ENCODE data around the gene RRAGC.

RRAGC gene

GRCh38 chr1:38834221-38834782 is 25.3 kb downstream of the RRAGC start:
- Histone ChIP-seq H3K4me3 (ENCODE audit: low read depth, low read length) (no peak overlapping the region), H3K36me3 (ENCODE audit: control insufficient read depth in 1 of 2, insufficient read depth in 2 of 2, low read length in 2 of 2) (peaks cover 3 to 11% of the 10 kb centered on the region in 2 experiments), H3K27ac (ENCODE audit: low read depth, low read length) (no peak overlapping the region), H3K79me1 (ENCODE audit: low read length) (no peaks in the 10 kb centered on the region), H3K4ac (ENCODE audit: low read depth, low read length) (no peak overlapping the region), H3K79me2 (ENCODE audit: control insufficient read depth, insufficient read depth, low read length, poor library complexity) (no peaks in the 10 kb centered on the region), H4K91ac (ENCODE audit: low read depth, low read length) (no peak overlapping the region), H3K18ac (ENCODE audit: low read length) (no peak overlapping the region), H3K23ac (ENCODE audit: low read length) (no peak overlapping the region), H2BK5ac (ENCODE audit: low read depth, low read length, poor library complexity) (no peak overlapping the region), H3K4me1 (ENCODE audit: control insufficient read depth in 1 of 2, insufficient read depth in 2 of 2, low read length in 2 of 2) (no peaks in the 10 kb centered on the region), H2AK5ac (ENCODE audit: low read length) (no peak overlapping the region), H2BK12ac (ENCODE audit: low read length) (no peak overlapping the region), H3K4me2 (ENCODE audit: low read length) (no peak overlapping the region), H3K9me3 (ENCODE audit: insufficient read depth, low read depth, low read length) (no peaks in the 10 kb centered on the region), H3K27me3 (ENCODE audit: insufficient read depth, low read length) (no peaks in the 10 kb centered on the region), H3K9ac (ENCODE audit: low read length) (no peak overlapping the region), H2BK120ac (ENCODE audit: insufficient read depth, low read length, poor library complexity) (no peak overlapping the region), H3K14ac (ENCODE audit: low read length) (no peak overlapping the region), H2AFZ (ENCODE audit: insufficient read depth, low read length, poor library complexity) (no peak overlapping the region), H4K8ac (ENCODE audit: low read depth, low read length) (no peak overlapping the region), H4K12ac (ENCODE audit: low read depth, low read length) (no peak overlapping the region)
- WGBS (ENCODE audit: extremely low coverage, insufficient coverage, insufficient read length), result no CpG with 5 or more reads among the region's 3 CpGs
- DNase-seq, result no peak

- H3K79me2 ChIP-seq (ENCODE audit: control insufficient read depth, insufficient read depth, low read length, poor library complexity), result no peaks in the 10 kb centered on the region
- no peaks in the 10 kb centered on the region for H3K9me3 ChIP-seq (ENCODE audit: insufficient read depth, low read depth, low read length)
- H3K4me1 ChIP-seq (ENCODE audit: control insufficient read depth in 1 of 2, insufficient read depth in 2 of 2, low read length in 2 of 2), result no peaks in the 10 kb centered on the region
- no peak overlapping the region for H3K18ac ChIP-seq (ENCODE audit: low read length)
- no peak overlapping the region for H3K23ac ChIP-seq (ENCODE audit: low read length)
- no peak overlapping the region for H2BK120ac ChIP-seq (ENCODE audit: insufficient read depth, low read length, poor library complexity)
- H3K27me3 ChIP-seq (ENCODE audit: insufficient read depth, low read length), result no peaks in the 10 kb centered on the region
- H3K4ac ChIP-seq (ENCODE audit: low read depth, low read length), result no peak overlapping the region
- H4K8ac ChIP-seq (ENCODE audit: low read depth, low read length), result no peak overlapping the region
- H3K36me3 ChIP-seq (ENCODE audit: control insufficient read depth in 1 of 2, insufficient read depth in 2 of 2, low read length in 2 of 2), result peaks cover 0 to 5% of the 10 kb centered on the region in 2 experiments
- no peak overlapping the region for H3K4me3 ChIP-seq (ENCODE audit: low read depth, low read length)
- no peak overlapping the region for H2BK5ac ChIP-seq (ENCODE audit: low read depth, low read length, poor library complexity)
- no peak overlapping the region for H2AFZ ChIP-seq (ENCODE audit: insufficient read depth, low read length, poor library complexity)
- H3K27ac ChIP-seq (ENCODE audit: low read depth, low read length), result no peak overlapping the region
- H4K91ac ChIP-seq (ENCODE audit: low read depth, low read length), result no peak overlapping the region
- no peaks in the 10 kb centered on the region for H3K79me1 ChIP-seq (ENCODE audit: low read length)
- DNase-seq, result no peak
- H2AK5ac ChIP-seq (ENCODE audit: low read length), result no peak overlapping the region
- H4K12ac ChIP-seq (ENCODE audit: low read depth, low read length), result no peak overlapping the region
- H3K4me2 ChIP-seq (ENCODE audit: low read length), result no peak overlapping the region
- H3K9ac ChIP-seq (ENCODE audit: low read length), result no peak overlapping the region
- no peak overlapping the region for H3K14ac ChIP-seq (ENCODE audit: low read length)
- H2BK12ac ChIP-seq (ENCODE audit: low read length), result no peak overlapping the region
- WGBS (ENCODE audit: extremely low coverage, insufficient coverage, insufficient read length), result no CpG with 5 or more reads among the region's 3 CpGs
Measured at GRCh38 chr1:38833146-38833545, 26.4 kb downstream of the RRAGC start.

GRCh38 chr1:38832370-38832734 is 27.2 kb downstream of the RRAGC start:
- Histone ChIP-seq H3K79me1 (ENCODE audit: low read length) (no peaks in the 10 kb centered on the region), H3K14ac (ENCODE audit: low read length) (no peak overlapping the region)
- DNase-seq, result no peak

GRCh38 chr1:38831731-38832369 is 27.7 kb downstream of the RRAGC start:
- Histone ChIP-seq H3K27me3 (ENCODE audit: insufficient read depth, low read length) (no peaks in the 10 kb centered on the region), H3K9ac (ENCODE audit: low read length) (no peak overlapping the region), H4K8ac (ENCODE audit: low read depth, low read length) (no peak overlapping the region), H2BK5ac (ENCODE audit: low read depth, low read length, poor library complexity) (no peak overlapping the region), H3K18ac (ENCODE audit: low read length) (no peak overlapping the region), H3K23ac (ENCODE audit: low read length) (no peak overlapping the region), H3K27ac (ENCODE audit: low read depth, low read length) (no peak overlapping the region), H2BK12ac (ENCODE audit: low read length) (no peak overlapping the region), H3K4me2 (ENCODE audit: low read length) (no peak overlapping the region), H3K4me3 (ENCODE audit: low read depth, low read length) (no peak overlapping the region), H4K12ac (ENCODE audit: low read depth, low read length) (no peak overlapping the region), H2AK5ac (ENCODE audit: low read length) (no peak overlapping the region), H3K79me2 (ENCODE audit: control insufficient read depth, insufficient read depth, low read length, poor library complexity) (no peaks in the 10 kb centered on the region), H3K4me1 (ENCODE audit: control insufficient read depth in 1 of 2, insufficient read depth in 2 of 2, low read length in 2 of 2) (no peaks in the 10 kb centered on the region), H4K91ac (ENCODE audit: low read depth, low read length) (no peak overlapping the region), H3K36me3 (ENCODE audit: control insufficient read depth in 1 of 2, insufficient read depth in 2 of 2, low read length in 2 of 2) (no peaks in the 10 kb centered on the region), H2AFZ (ENCODE audit: insufficient read depth, low read length, poor library complexity) (no peak overlapping the region), H3K4ac (ENCODE audit: low read depth, low read length) (no peak overlapping the region), H3K14ac (ENCODE audit: low read length) (no peak overlapping the region), H3K9me3 (ENCODE audit: insufficient read depth, low read depth, low read length) (no peaks in the 10 kb centered on the region), H3K79me1 (ENCODE audit: low read length) (no peaks in the 10 kb centered on the region), H2BK120ac (ENCODE audit: insufficient read depth, low read length, poor library complexity) (no peak overlapping the region)
- no CpG with 5 or more reads among the region's 6 CpGs for WGBS (ENCODE audit: extremely low coverage, insufficient coverage, insufficient read length)
- peak; percentile 29 to 70 for DNase-seq

More at GRCh38 chr1:38832370-38832734, 27.2 kb downstream of the RRAGC start:
- no peak overlapping the region for H2BK120ac ChIP-seq (ENCODE audit: insufficient read depth, low read length, poor library complexity)
- H3K18ac ChIP-seq (ENCODE audit: low read length), result no peak overlapping the region
- H2BK12ac ChIP-seq (ENCODE audit: low read length), result no peak overlapping the region
- H2BK5ac ChIP-seq (ENCODE audit: low read depth, low read length, poor library complexity), result no peak overlapping the region
- no peak overlapping the region for H3K4ac ChIP-seq (ENCODE audit: low read depth, low read length)
- H3K9ac ChIP-seq (ENCODE audit: low read length), result no peak overlapping the region
- peaks cover 0 to 2% of the 10 kb centered on the region in 2 experiments for H3K36me3 ChIP-seq (ENCODE audit: control insufficient read depth in 1 of 2, insufficient read depth in 2 of 2, low read length in 2 of 2)
- no peak overlapping the region for H4K91ac ChIP-seq (ENCODE audit: low read depth, low read length)
- no peak overlapping the region for H4K12ac ChIP-seq (ENCODE audit: low read depth, low read length)
- no peak overlapping the region for H4K8ac ChIP-seq (ENCODE audit: low read depth, low read length)
- H3K79me2 ChIP-seq (ENCODE audit: control insufficient read depth, insufficient read depth, low read length, poor library complexity), result no peaks in the 10 kb centered on the region
- no peak overlapping the region for H3K4me2 ChIP-seq (ENCODE audit: low read length)
- no peaks in the 10 kb centered on the region for H3K4me1 ChIP-seq (ENCODE audit: control insufficient read depth in 1 of 2, insufficient read depth in 2 of 2, low read length in 2 of 2)
- H2AFZ ChIP-seq (ENCODE audit: insufficient read depth, low read length, poor library complexity), result no peak overlapping the region
- H2AK5ac ChIP-seq (ENCODE audit: low read length), result no peak overlapping the region
- H3K27ac ChIP-seq (ENCODE audit: low read depth, low read length), result no peak overlapping the region
- H3K9me3 ChIP-seq (ENCODE audit: insufficient read depth, low read depth, low read length), result no peaks in the 10 kb centered on the region
- WGBS (ENCODE audit: extremely low coverage, insufficient coverage, insufficient read length), result no CpG with 5 or more reads among the region's 3 CpGs
- no peaks in the 10 kb centered on the region for H3K27me3 ChIP-seq (ENCODE audit: insufficient read depth, low read length)
- H3K23ac ChIP-seq (ENCODE audit: low read length), result no peak overlapping the region
- H3K4me3 ChIP-seq (ENCODE audit: low read depth, low read length), result no peak overlapping the region

All from trophoblast cell (in vitro differentiated cells and primary cell).